ENCODE measurements around the gene IQCC.

The IQCC gene

DNA sequence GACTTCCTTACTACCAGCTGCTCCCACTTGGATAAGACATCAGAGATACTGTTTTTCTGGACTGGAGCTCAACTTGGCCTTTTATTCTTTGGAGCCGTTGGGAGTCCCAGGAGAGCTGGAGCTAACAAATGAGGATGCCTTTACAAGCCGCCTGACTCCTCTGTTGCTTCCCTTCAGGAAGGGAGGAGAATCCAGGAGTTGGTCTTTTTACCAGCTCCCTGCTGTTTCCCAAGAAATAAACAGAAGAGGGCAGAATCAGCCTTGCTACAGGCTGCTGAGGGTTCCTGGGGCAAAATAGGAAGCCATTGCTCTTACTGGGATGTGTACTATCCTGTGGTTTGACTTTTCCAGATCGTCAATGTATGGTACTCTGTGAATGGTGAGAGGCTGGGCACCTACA lies 18.2 kb downstream of the IQCC start:
- H3K27ac ChIP-seq (ENCODE audit: insufficient read depth, low read depth, low read length, poor library complexity, severe bottlenecking) = no peak overlapping the region
- H3K36me3 ChIP-seq (ENCODE audit: control insufficient read depth, insufficient read depth, low read length) = peaks cover 10% of the 10 kb centered on the region
- no peak overlapping the region for H3K4me3 ChIP-seq (ENCODE audit: insufficient read depth, low read depth, low read length)
- H3K27me3 ChIP-seq (ENCODE audit: control insufficient read depth, insufficient read depth, low read length, poor library complexity, severe bottlenecking) = no peaks in the 10 kb centered on the region
- H3K9me3 ChIP-seq (ENCODE audit: control insufficient read depth, low read length) = no peaks in the 10 kb centered on the region
- WGBS, 2 experiments = 88 to 96% methylated on average over 3 of the region's 3 CpGs
- peaks cover 8% of the 10 kb centered on the region for H3K4me1 ChIP-seq (ENCODE audit: control insufficient read depth, insufficient read depth, low read length)

DNA sequence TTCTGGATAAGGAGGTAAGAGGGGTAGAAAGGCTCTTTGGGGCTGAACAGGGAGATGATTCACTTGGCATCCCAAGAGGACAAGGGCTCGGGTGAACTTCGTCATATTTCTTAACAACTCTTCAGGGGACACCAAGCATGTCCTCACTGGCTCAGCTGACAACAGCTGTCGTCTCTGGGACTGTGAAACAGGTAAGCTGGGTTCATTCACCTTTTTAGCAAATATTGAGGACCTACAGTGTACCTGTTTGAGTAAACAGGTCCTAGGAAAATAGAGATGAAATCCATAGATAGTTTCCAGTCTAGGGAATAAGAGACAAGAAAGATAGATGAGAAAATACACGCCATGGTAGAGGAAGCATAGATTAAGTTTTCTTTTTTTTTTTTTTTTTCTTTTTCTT lies 18.8 kb downstream of the IQCC start:
- H3K36me3 ChIP-seq (ENCODE audit: control insufficient read depth, insufficient read depth, low read length) = peaks cover 14% of the 10 kb centered on the region
- H3K4me1 ChIP-seq (ENCODE audit: control insufficient read depth, insufficient read depth, low read length) = peaks cover 8% of the 10 kb centered on the region
- H3K27me3 ChIP-seq (ENCODE audit: control insufficient read depth, insufficient read depth, low read length, poor library complexity, severe bottlenecking) = no peaks in the 10 kb centered on the region
- no peaks in the 10 kb centered on the region for H3K9me3 ChIP-seq (ENCODE audit: control insufficient read depth, low read length)
- 95% methylated on average over 4 of the region's 4 CpGs for WGBS, 2 experiments
- H3K27ac ChIP-seq (ENCODE audit: insufficient read depth, low read depth, low read length, poor library complexity, severe bottlenecking) = no peak overlapping the region
- H3K4me3 ChIP-seq (ENCODE audit: insufficient read depth, low read depth, low read length) = no peak overlapping the region

DNA sequence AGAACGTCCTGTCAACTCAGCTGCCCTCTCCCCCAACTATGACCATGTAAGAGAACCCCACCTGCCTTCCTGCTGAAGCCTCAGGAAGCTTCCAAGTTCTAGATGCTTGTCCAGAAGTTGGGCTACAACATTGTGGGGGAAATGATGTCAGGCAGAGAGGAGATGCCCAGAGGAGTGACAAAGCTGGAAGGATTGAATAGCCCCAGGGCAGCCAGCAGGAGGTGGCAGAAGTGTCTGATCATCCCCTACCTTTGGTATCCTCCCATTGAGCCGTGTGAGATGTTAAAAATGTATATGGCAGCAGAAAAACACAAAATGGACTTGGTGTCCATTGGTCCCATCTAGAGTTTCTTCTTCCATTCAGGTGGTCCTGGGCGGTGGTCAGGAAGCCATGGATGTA lies 23.3 kb downstream of the IQCC start:
- Histone ChIP-seq H3K4me1 (ENCODE audit: control insufficient read depth, insufficient read depth, low read length) (peaks cover 5% of the 10 kb centered on the region), H3K4me3 (ENCODE audit: insufficient read depth, low read depth, low read length) (no peak overlapping the region), H3K27ac (ENCODE audit: insufficient read depth, low read depth, low read length, poor library complexity, severe bottlenecking) (no peak overlapping the region), H3K27me3 (ENCODE audit: control insufficient read depth, insufficient read depth, low read length, poor library complexity, severe bottlenecking) (no peaks in the 10 kb centered on the region), H3K36me3 (ENCODE audit: control insufficient read depth, insufficient read depth, low read length) (peaks cover 27% of the 10 kb centered on the region), H3K9me3 (ENCODE audit: control insufficient read depth, low read length) (no peaks in the 10 kb centered on the region)
- 93 to 95% methylated on average over 3 of the region's 3 CpGs for WGBS, 2 experiments

DNA sequence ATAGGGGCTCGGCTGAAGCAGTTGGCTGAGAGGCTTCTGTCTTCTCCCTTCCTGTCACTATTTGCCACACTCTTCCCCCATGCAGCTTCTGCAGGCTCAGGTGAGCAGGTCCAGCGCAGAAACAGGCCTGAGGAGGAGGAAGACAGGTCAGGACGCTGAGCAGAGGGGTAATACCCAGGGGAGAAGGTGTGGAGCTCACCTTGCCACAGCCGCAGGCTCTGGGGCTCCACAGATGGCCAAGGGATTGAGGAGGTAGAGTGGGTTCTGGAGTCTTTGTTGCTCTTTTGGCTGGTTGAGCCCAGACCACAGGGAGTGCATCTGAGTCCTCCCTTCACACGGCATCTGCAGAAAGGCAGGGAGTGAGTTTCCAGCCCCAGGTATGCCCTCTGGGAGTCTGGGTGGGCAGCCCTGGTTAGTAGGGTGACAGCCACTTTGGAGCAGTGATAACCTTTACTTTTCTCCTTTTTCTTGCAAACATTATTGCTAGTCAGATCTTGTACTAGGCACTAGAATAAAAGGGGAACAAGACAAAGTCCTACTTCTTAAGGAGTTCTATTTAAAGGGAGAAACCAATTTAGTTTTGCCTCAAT lies 26.5 kb downstream of the IQCC start:
- H3K9me3 ChIP-seq (ENCODE audit: control insufficient read depth, low read length) = no peaks in the 10 kb centered on the region
- WGBS, 2 experiments = 91 to 92% methylated on average over 5 of the region's 5 CpGs
- no peak overlapping the region for H3K4me3 ChIP-seq (ENCODE audit: insufficient read depth, low read depth, low read length)
- H3K36me3 ChIP-seq (ENCODE audit: control insufficient read depth, insufficient read depth, low read length) = peaks cover 36% of the 10 kb centered on the region
- peaks cover 5% of the 10 kb centered on the region for H3K4me1 ChIP-seq (ENCODE audit: control insufficient read depth, insufficient read depth, low read length)
- no peak overlapping the region for H3K27ac ChIP-seq (ENCODE audit: insufficient read depth, low read depth, low read length, poor library complexity, severe bottlenecking)
- no peaks in the 10 kb centered on the region for H3K27me3 ChIP-seq (ENCODE audit: control insufficient read depth, insufficient read depth, low read length, poor library complexity, severe bottlenecking)

DNA sequence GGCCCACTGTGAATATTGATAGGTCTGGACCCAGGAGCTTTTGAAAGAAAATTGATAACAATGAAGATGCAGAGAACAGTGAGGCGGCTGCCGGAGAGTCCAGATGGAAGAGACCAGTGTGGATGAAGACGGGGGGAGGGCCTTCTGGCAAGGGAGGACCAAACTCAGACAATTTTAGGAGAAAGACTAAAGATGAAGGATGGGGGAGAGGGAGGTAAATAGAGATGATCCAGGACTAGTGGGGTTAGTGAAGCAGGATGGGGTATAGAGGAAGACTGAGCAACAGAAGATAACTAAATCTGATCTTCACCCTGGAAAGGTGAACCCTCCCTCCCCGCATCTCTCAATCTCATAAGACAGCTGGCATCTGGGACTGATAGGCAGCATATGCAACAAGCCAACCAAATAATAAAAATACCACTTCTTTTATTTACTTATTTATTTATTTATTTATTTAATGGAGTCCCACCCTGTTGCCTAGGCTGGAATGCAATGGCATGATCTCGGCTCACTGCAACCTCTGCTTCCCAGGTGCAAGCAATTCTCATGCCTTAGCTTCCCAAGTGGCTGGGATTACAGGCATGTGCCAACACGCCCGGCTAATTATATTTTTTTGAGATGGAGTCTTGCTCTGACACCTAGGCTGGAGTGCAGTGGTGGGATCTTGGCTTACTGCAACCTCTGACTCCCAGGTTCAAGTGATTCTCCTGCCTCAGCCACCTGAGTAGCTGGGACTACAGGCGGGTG lies 27.3 kb downstream of the IQCC start:
- H3K27me3 ChIP-seq (ENCODE audit: control insufficient read depth, insufficient read depth, low read length, poor library complexity, severe bottlenecking) = no peaks in the 10 kb centered on the region
- no peak overlapping the region for H3K27ac ChIP-seq (ENCODE audit: insufficient read depth, low read depth, low read length, poor library complexity, severe bottlenecking)
- peaks cover 34% of the 10 kb centered on the region for H3K36me3 ChIP-seq (ENCODE audit: control insufficient read depth, insufficient read depth, low read length)
- 81 to 82% methylated on average over 8 of the region's 8 CpGs for WGBS, 2 experiments
- no peaks in the 10 kb centered on the region for H3K9me3 ChIP-seq (ENCODE audit: control insufficient read depth, low read length)
- no peak overlapping the region for H3K4me3 ChIP-seq (ENCODE audit: insufficient read depth, low read depth, low read length)
- peaks cover 5% of the 10 kb centered on the region for H3K4me1 ChIP-seq (ENCODE audit: control insufficient read depth, insufficient read depth, low read length)

DNA sequence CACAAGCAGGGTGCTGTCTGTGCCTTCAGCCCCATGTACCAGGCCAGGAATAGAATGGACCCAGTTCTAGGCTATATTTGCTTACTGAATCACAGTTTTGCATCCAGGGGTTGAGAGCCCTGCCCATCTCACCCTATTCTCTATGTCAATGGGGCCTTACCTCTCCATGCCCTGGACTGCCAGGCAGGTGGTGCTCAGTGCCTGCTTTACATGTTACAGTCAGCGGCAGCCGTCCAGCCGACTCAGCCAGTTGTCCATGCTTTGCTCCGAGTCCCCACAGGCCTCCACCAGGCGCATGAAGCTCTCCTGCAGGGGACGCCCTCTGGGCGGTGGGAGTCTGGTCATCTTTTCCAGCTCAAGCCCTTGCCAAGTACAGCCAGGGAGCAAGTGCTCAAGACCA lies 29.3 kb downstream of the IQCC start:
- no peaks in the 10 kb centered on the region for H3K27me3 ChIP-seq (ENCODE audit: control insufficient read depth, insufficient read depth, low read length, poor library complexity, severe bottlenecking)
- peaks cover 22% of the 10 kb centered on the region for H3K36me3 ChIP-seq (ENCODE audit: control insufficient read depth, insufficient read depth, low read length)
- H3K4me1 ChIP-seq (ENCODE audit: control insufficient read depth, insufficient read depth, low read length) = peaks cover 5% of the 10 kb centered on the region
- H3K4me3 ChIP-seq (ENCODE audit: insufficient read depth, low read depth, low read length) = no peak overlapping the region
- WGBS, 2 experiments = 91 to 93% methylated on average over 7 of the region's 7 CpGs
- H3K9me3 ChIP-seq (ENCODE audit: control insufficient read depth, low read length) = no peaks in the 10 kb centered on the region
- H3K27ac ChIP-seq (ENCODE audit: insufficient read depth, low read depth, low read length, poor library complexity, severe bottlenecking) = no peak overlapping the region

DNA sequence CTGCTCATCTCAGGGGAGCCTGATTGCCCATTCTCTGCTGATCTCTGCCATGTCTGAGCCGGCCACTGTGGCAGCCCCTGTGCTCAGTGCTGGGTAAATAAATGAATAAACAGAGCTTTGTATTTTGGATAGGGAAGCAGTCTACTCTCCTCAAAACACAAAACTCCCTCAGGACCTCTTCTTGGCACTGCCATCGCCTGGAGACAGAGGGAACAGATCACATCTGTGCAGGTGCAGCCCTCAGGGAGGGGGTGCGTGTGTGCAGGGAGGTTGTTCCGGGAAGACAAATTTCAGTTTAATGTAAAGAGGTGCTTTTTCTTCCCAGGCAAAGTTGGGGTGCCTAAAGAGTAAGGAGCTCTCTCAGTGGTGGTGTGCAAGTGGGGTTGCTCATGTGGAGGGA lies 33.9 kb downstream of the IQCC start:
- peaks cover 6% of the 10 kb centered on the region for H3K36me3 ChIP-seq (ENCODE audit: control insufficient read depth, insufficient read depth, low read length)
- WGBS, 2 experiments = 20 to 29% methylated on average over 4 of the region's 4 CpGs
- peak overlapping the region; percentile 82 for H3K4me3 ChIP-seq (ENCODE audit: insufficient read depth, low read depth, low read length)
- H3K27ac ChIP-seq (ENCODE audit: insufficient read depth, low read depth, low read length, poor library complexity, severe bottlenecking) = peak overlapping the region; percentile 61
- no peaks in the 10 kb centered on the region for H3K27me3 ChIP-seq (ENCODE audit: control insufficient read depth, insufficient read depth, low read length, poor library complexity, severe bottlenecking)
- H3K4me1 ChIP-seq (ENCODE audit: control insufficient read depth, insufficient read depth, low read length) = peaks cover 11% of the 10 kb centered on the region
- H3K9me3 ChIP-seq (ENCODE audit: control insufficient read depth, low read length) = no peaks in the 10 kb centered on the region

DNA sequence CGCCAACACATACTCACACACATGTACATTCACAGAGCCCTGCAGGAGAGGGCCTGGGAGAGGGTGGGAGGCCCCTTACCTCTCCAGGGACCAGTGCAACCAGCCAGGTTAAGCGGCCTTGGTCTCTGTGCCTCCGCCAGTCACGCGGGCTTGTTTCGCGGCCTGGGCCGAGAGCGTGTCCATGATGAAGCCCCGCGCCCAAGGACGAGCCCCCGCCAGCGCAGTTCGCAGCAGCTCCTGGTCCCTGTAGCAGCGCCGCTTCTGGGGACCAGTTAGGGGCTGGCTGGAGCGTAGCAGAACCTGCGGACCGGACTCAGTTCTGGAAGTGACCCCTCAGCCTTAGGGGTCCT lies 34.3 kb downstream of the IQCC start:
- H3K4me3 ChIP-seq (ENCODE audit: insufficient read depth, low read depth, low read length) = peak overlapping the region; percentile 82
- peaks cover 11% of the 10 kb centered on the region for H3K4me1 ChIP-seq (ENCODE audit: control insufficient read depth, insufficient read depth, low read length)
- no peaks in the 10 kb centered on the region for H3K9me3 ChIP-seq (ENCODE audit: control insufficient read depth, low read length)
- H3K27me3 ChIP-seq (ENCODE audit: control insufficient read depth, insufficient read depth, low read length, poor library complexity, severe bottlenecking) = no peaks in the 10 kb centered on the region
- WGBS, 2 experiments = 3% methylated on average over 20 of the region's 20 CpGs
- H3K27ac ChIP-seq (ENCODE audit: insufficient read depth, low read depth, low read length, poor library complexity, severe bottlenecking) = peak overlapping the region; percentile 61
- peaks cover 2% of the 10 kb centered on the region for H3K36me3 ChIP-seq (ENCODE audit: control insufficient read depth, insufficient read depth, low read length)

DNA sequence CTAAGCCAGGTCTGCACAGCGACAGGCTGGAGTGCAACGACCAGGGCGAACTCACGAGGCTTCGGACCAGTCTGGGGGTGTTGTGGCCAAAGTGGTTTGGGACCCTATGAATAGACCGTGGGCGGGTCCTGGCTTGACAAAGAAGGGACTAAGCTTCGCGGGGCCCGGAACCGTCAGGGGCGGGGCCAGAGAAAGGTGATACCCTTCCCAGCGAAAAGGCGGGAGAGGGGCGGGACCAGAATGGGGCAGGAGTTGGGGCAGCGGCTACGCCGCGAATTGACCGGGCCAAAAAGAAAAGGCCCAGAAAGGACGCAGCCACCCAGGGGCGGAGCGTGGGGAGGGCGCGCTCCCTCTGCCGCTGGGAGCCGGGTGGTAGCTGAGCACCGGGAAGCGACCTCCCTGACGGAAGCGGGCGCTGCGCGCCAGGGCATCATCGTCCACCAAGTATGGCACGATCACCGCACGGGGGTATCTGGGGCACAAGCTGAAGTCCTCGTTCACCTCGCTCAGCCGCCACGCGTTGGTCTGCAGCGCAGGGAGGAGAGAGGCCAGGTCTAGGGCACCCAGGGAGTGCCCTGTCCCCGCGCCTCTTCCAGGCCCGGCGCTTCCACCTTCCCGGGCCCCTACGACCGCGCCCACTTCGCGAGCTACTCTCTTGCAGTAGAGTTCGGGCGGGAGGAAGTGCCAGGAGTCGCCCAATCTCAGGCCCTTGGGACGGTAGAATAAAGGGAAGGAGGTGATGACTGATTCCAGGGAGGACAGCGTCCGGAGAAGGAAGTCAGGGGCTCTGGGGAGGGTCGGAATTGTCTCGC lies 34.9 kb downstream of the IQCC start:
- peaks cover 11% of the 10 kb centered on the region for H3K4me1 ChIP-seq (ENCODE audit: control insufficient read depth, insufficient read depth, low read length)
- peak overlapping the region; percentile 82 for H3K4me3 ChIP-seq (ENCODE audit: insufficient read depth, low read depth, low read length)
- 0 to 1% methylated on average over 62 of the region's 62 CpGs for WGBS, 2 experiments
- H3K9me3 ChIP-seq (ENCODE audit: control insufficient read depth, low read length) = no peaks in the 10 kb centered on the region
- H3K27ac ChIP-seq (ENCODE audit: insufficient read depth, low read depth, low read length, poor library complexity, severe bottlenecking) = peak overlapping the region; percentile 61
- no peaks in the 10 kb centered on the region for H3K36me3 ChIP-seq (ENCODE audit: control insufficient read depth, insufficient read depth, low read length)
- H3K27me3 ChIP-seq (ENCODE audit: control insufficient read depth, insufficient read depth, low read length, poor library complexity, severe bottlenecking) = no peaks in the 10 kb centered on the region

DNA sequence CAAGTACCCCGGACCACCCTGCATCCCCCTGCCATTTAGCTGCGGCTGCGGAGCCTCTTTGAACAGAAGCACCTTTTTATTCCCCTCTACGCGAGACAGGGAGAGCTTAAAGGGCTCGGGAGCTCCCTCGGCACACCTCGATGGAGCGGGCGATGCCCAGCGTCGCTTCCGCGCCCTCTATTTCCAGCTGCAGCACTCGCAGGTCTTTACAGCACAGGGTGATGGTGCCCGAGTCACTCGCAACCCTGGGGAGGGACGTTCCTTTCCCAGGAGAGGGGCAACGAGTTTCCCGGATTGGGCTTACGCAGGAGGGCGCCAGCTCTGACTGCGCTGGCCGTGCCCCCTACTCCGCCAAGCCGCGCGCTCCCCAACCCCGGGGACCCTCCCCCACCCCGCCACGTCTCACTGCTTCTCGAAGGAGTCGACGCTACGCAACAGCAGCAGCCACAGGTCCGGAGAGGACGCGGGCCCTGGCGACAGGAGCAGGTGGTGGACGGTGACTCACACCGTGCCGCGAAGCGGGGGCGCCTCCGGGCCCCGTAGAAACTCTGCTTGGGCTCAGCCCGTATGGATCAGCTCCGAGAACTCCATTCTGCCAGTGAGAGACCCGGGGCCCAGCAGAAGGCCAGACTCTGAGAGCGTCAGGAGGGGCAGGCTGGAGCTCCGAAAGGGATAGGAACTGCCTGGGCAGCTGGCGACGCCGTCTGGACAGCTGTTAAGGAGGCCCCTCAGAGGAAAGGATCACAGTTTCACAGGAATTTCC lies 35.7 kb downstream of the IQCC start:
- WGBS, 2 experiments = 0 to 1% methylated on average over 55 of the region's 55 CpGs
- Histone ChIP-seq H3K4me1 (ENCODE audit: control insufficient read depth, insufficient read depth, low read length) (peaks cover 11% of the 10 kb centered on the region), H3K36me3 (ENCODE audit: control insufficient read depth, insufficient read depth, low read length) (no peaks in the 10 kb centered on the region), H3K4me3 (ENCODE audit: insufficient read depth, low read depth, low read length) (peak overlapping the region; percentile 82), H3K27me3 (ENCODE audit: control insufficient read depth, insufficient read depth, low read length, poor library complexity, severe bottlenecking) (no peaks in the 10 kb centered on the region), H3K27ac (ENCODE audit: insufficient read depth, low read depth, low read length, poor library complexity, severe bottlenecking) (peak overlapping the region; percentile 61), H3K9me3 (ENCODE audit: control insufficient read depth, low read length) (no peaks in the 10 kb centered on the region)

Measured in ectodermal cell (in vitro differentiated cells).